A673 (cell line): ENCODE measurements around the gene GATAD2B. TPM values are rescaled to one million over a fixed set of nuclear protein-coding genes. Genes with fewer than 3 reads are reported as not detected.
"Not testable (repeated sequence)": the region's sequence is repeated elsewhere in the genome, so short reads cannot be mapped to it uniquely, and the experiment has no call there.

Experiments used
- BruUV-seq: library from RNA; stranded (reverse); fragments of 400-500 nt; replicated peaks from 2 replicates; lab custom pipeline; 2021; lab: Mats Ljungman, UMichigan
- CTCF ChIA-PET: fragments of 300-600 bp; sonication (Branson Sonifier 250); formaldehyde crosslinking; loops from one replicate; lab custom pipeline; 2022; ENCODE audit warnings: antibody characterized with exemption; lab: Charles Lee
- POLR2A ChIA-PET: fragments of 300-600 bp; sonication (Branson Sonifier 250); formaldehyde crosslinking; loops from one replicate; lab custom pipeline; 2022; ENCODE audit warnings: antibody characterized with exemption; ENCODE audit not compliant: low non-redundant PET; lab: Charles Lee
- DNase-seq: peaks from one replicate; pipeline ENCODE4 v3.0.0-alpha.2; 2015; ENCODE audit warnings: low spot score
- H3K27ac ChIP-seq: fragments of 200-600 bp; sonication (generic); 2 replicates; pipeline ENCODE4 v1.5.1; 2016; ENCODE audit warnings: mixed run types, low read depth, mild to moderate bottlenecking, mixed read lengths, antibody characterized with exemption, low read length; ENCODE audit not compliant: poor library complexity, severe bottlenecking
- H3K27me3 ChIP-seq: fragments of 200-600 bp; sonication (generic); replicated peaks from 2 replicates; pipeline ENCODE4 v1.6.1; 2017; ENCODE audit warnings: mixed run types, low read depth, mild to moderate bottlenecking, mixed read lengths, antibody characterized with exemption, low read length; ENCODE audit not compliant: insufficient read depth, poor library complexity
- H3K36me3 ChIP-seq: fragments of 200-600 bp; sonication (generic); 2 replicates; pipeline ENCODE4 v1.6.1; 2016; ENCODE audit warnings: mixed run types, mild to moderate bottlenecking, mixed read lengths, antibody characterized with exemption, low read length; ENCODE audit not compliant: insufficient read depth, poor library complexity, severe bottlenecking
- H3K4me1 ChIP-seq: fragments of 200-600 bp; sonication (generic); 2 replicates; pipeline ENCODE4 v1.6.1; 2017; ENCODE audit warnings: mixed run types, mild to moderate bottlenecking, mixed read lengths, antibody characterized with exemption, low read length; ENCODE audit not compliant: insufficient read depth, poor library complexity, severe bottlenecking
- H3K4me3 ChIP-seq: fragments of 200-600 bp; sonication (generic); 2 replicates; pipeline ENCODE4 v1.5.1; 2016; ENCODE audit warnings: low read depth, mixed run types, mild to moderate bottlenecking, mixed read lengths, low read length; ENCODE audit not compliant: poor library complexity, severe bottlenecking
- H3K9me3 ChIP-seq: fragments of 200-600 bp; sonication (generic); 2 replicates; pipeline ENCODE4 v1.6.1; 2016; ENCODE audit warnings: mixed run types, low read depth, mild to moderate bottlenecking, mixed read lengths, antibody characterized with exemption, low read length; ENCODE audit not compliant: poor library complexity, severe bottlenecking
- EZH2 ChIP-seq: fragments of 200-600 bp; sonication (generic); IDR thresholded peaks from 2 replicates; pipeline ENCODE4 v1.6.1; 2017; ENCODE audit warnings: borderline replicate concordance, low read depth, mild to moderate bottlenecking, mixed read lengths, antibody characterized with exemption, low read length; ENCODE audit not compliant: poor library complexity, severe bottlenecking
- intact Hi-C: fragments of 100-400 bp; cut with micrococcal nuclease; formaldehyde crosslinking; loops from one replicate; pipeline ENCODE4 v1.10.0; 2022; ENCODE audit not compliant: unreplicated experiment
- total RNA-seq: library from RNA; stranded (reverse); gene quantifications from 2 replicates; pipeline ENCODE4 v1.2.3, GENCODE V29; 2021
- TF ChIP-seq, protein P1 (sequence below): fragments of 300-800, 200-600 bp; sonication (generic); conservative IDR thresholded peaks from 2 replicates; pipeline ENCODE4 v1.5.1; 2017; ENCODE audit warnings: low read depth, mild to moderate bottlenecking, antibody characterized with exemption, low read length, moderate library complexity, mixed read lengths

Gene GATAD2B
- total RNA-seq, 1 experiment from 2014 or later: 58.8 TPM

DNA sequence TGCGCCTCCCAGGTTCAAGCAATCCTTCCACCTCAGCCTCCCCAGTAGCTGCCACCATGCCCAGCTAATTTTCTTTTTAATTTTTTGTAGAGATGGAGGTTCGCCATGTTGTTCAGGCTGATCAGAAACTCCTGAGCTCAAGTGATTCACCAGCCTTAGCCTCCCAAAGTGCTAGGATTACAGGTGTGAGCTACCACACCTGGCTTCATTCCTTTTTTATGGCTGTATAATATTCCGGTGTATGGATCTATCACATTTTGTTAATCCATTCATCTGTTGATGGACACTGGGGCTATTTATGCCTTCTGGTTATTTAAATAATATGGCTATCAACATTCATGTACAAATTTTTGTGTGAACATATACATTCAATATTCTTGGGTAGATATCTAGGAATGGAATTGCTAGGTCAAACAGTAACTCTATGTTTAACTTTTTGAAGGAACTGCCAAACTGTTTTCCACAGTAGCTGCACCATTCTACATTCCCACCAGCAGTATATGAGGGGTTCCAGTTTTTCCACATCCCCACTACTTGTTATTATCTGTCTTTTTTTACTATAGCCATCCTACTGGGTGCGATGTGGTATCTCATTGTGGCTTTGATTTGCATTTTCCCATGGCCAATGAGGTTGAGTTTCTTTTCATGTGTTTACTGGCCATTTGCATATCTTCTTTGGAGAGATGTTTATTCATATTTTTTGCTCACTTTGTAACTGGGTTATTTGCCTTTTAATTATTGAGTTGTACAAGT lies 136.6 kb downstream of the GATAD2B start:
- POLR2A ChIA-PET: no interaction called here

DNA sequence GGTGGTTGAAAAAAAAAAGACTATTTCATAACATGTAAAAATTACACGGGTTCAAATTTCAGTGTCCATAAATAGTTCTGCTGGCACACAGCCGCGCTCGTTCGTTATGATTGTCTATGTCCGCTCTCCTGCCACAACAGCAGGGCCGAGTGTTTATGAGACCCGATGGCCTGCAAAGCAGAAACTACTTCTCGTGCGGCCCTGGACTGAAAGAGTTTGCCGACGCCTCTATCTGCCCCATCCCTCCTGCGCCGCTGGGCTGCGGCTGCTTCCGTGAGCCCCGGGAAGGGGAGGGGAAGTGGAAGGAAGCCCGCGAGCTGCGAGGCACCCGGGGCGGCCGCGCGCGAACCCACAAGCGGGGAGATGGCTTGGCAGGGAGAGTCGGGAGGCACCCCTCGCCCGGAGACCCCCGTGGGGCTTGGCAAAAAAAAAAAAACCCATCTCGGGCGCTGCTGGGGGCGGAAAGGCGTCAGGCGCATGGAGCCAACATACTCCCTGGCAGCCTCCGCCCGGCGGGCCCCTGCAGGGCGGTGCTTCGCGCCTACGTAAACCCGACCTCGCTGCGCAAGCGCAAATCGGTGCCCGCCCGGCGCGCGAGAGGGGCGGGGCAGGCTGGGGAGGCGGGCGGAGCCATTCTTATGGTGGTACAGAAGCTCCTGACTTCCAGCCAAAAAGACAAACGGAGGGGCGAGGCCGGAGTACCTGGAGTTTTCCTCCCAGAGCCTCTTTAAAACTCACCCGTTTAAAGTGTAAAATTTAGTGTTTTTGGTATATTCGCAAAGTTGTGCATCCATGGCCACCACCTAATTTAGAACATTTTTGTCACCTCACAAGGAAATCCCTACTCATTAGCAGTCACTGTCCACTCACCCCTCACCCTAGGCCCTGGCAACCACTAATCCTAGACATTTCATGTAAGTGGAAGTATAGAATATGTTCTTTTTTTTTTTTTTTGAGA lies 139.3 kb downstream of the GATAD2B start:
- intact Hi-C loops: loop anchor here (5.0 kb wide), 1 partner anchor 204 kb away; the partner anchor contains the start of gene RAB13
- Histone ChIP-seq H3K4me3 (peak overlapping the region; percentile 59), H3K27ac (peak overlapping the region; percentile 85), H3K27me3 (no peaks in the 10 kb centered on the region), H3K9me3 (no peaks in the 10 kb centered on the region), H3K4me1 (peaks cover 6% of the 10 kb centered on the region), H3K36me3 (no peaks in the 10 kb centered on the region)
- DNase-seq: peak; percentile 95
- TF ChIP-seq, protein P1, sequence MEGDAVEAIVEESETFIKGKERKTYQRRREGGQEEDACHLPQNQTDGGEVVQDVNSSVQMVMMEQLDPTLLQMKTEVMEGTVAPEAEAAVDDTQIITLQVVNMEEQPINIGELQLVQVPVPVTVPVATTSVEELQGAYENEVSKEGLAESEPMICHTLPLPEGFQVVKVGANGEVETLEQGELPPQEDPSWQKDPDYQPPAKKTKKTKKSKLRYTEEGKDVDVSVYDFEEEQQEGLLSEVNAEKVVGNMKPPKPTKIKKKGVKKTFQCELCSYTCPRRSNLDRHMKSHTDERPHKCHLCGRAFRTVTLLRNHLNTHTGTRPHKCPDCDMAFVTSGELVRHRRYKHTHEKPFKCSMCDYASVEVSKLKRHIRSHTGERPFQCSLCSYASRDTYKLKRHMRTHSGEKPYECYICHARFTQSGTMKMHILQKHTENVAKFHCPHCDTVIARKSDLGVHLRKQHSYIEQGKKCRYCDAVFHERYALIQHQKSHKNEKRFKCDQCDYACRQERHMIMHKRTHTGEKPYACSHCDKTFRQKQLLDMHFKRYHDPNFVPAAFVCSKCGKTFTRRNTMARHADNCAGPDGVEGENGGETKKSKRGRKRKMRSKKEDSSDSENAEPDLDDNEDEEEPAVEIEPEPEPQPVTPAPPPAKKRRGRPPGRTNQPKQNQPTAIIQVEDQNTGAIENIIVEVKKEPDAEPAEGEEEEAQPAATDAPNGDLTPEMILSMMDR: no peak
- TF ChIP-seq EZH2: no peak
- POLR2A ChIA-PET: no interaction called here
- TSS peak; percentile 99 for BruUV-seq
- CTCF ChIA-PET: interaction anchor here (0.6 kb wide), 1 partner anchor 24 kb away, joined by 3 read pairs; no protein-coding TSS in a partner anchor

More for the DNA sequence above, 136.6 kb downstream of the GATAD2B start:
- no peaks in the 10 kb centered on the region for H3K9me3 ChIP-seq
- BruUV-seq: no TSS peak
- H3K27me3 ChIP-seq: no peaks in the 10 kb centered on the region
- no peak overlapping the region for H3K4me3 ChIP-seq
- no peak for TF ChIP-seq EZH2
- TF ChIP-seq, protein P1: no peak
- intact Hi-C loops: no loop called here
- no peak overlapping the region for H3K27ac ChIP-seq
- DNase-seq: no peak
- peaks cover 6% of the 10 kb centered on the region for H3K4me1 ChIP-seq
- CTCF ChIA-PET: interaction anchor here (0.6 kb wide), 2 partner anchors 81 to 243 kb away, joined by 6 to 8 read pairs; no protein-coding TSS in a partner anchor
- no peaks in the 10 kb centered on the region for H3K36me3 ChIP-seq

DNA sequence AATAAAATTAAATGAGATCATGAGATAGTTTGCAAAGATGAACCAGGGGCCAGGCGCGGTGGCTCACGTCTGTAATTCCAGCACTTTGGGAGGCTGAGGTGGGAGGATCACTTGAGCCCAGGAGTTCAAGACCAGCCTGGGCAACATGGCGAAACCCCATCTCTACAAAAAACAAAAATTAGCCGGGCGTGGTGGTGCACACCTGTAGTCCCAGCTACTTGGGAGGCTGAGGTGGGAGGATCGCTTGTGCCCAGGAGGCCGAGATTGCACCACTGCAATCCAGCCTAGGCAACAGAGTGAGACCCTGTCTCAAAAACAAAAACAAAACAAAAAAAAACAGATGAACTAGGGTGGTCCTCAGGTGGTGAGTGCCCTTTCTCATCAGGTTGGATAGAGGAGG lies 140.1 kb downstream of the GATAD2B start:
- H3K27ac ChIP-seq, BruUV-seq, DNase-seq, POLR2A ChIA-PET, H3K4me1 ChIP-seq, H3K27me3 ChIP-seq, CTCF ChIA-PET, H3K36me3 ChIP-seq, H3K9me3 ChIP-seq: not testable (repeated sequence)
- H3K4me3 ChIP-seq: peak overlapping the region; percentile 59
- intact Hi-C loops: loop anchor here (5.0 kb wide), 1 partner anchor 205 kb away; the partner anchor contains the start of gene RAB13
